Fibroblast of skin of abdomen (primary cell): ENCODE data around the gene ALDH1A1.
"Not testable (repeated sequence)": the region's sequence is repeated elsewhere in the genome, so short reads cannot be mapped to it uniquely, and the experiment has no call there.

Experiments
- DNase-seq: peaks from one replicate; pipeline ENCODE4 v3.0.0-alpha.2; 2013

Gene ALDH1A1

DNA sequence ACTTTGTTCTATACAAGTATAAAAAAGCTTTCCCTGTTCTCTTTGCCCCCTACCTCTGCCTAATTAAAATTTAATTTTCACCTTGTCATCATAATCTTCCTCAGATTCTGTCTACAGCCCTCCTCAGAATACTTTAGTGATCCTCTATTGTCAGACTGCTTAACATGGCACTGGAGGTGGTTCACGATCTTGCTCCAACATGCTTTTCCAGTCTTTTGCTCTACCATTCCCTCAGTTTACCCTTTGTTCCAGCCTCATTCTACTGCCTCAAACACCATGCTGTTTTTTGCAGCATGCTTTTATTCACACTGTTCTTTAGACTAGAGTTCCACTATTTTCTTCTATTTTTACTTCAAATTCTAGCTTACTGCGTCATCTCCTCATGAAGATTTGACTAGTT is 10.4 kb downstream of the ALDH1A1 start:
- DNase-seq = no peak

DNA sequence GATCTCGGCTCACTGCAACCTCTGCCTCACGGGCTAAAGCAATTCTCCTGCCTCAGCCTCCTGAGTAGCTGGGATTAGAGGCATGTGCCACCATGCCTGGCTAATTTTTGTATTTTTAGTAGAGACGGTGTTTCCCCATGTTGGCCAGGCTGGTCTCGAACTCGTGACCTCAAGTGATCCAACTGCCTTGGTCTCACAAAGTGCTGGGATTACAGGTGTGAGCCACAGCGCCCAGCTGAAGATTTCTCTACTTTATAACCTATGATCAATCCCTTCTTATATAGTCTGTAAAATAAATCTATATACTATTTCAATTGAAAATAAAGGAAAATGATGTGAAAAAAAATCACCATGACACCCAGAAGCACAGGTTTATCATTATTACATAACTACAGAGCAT is 13.3 kb downstream of the ALDH1A1 start:
- not testable (repeated sequence) for DNase-seq

DNA sequence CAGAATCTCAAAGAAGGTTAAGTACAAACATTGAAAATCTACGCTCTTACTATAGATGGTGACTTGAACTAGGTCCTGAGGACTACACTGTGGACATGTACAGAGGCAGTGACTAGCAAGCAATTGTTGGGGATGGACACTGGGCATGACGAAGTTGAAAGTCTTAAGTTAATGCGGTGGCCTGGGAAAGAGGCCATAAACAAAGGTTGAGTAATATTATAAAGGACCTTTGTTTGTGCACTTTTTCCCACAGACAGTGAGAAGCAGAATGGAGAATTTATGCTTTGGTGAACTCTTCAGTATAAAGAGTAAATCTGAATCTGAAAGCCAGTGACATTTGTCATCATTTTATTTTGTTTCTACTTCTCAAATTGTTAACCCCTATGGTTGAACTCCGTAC is 15.3 kb downstream of the ALDH1A1 start:
- DNase-seq = no peak

DNA sequence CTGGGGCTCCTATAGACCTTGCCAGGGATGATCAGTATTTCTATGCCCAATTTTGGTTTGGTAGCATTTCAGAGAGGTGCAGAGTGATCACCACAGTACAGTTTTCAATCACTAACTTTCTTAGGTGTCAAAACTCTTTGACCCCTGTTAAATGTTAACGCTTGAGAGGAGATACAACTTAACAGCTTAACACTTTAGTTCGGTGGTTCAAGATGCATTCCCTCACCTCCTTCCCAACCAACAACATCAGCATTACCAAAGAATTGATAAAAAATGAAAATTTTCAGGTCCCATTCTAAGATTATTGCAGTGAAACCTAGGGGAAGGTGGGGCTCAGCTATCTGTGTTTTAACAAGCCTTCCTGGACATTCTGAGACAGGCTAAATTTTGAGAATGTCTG is 16.2 kb downstream of the ALDH1A1 start:
- DNase-seq = no peak

DNA sequence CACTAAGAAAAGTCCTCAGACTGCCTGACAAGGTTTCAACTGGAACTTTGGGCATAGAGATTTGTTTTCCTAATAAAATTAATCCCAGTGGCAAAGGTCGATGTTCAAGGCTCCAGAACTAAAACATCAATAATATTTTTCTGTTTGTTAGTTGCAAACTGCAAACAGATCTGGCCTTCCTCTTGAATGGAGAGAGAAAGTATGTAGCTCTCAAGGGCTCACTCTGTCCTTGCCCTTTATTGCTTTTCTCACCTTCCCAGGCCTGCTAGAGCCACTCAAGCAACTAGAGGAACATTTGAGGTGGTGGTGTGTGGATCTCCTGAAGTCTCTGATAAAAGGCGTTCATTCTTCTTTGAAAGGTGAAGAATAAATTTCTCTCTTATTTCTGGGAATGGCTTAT is 16.6 kb downstream of the ALDH1A1 start:
- DNase-seq = no peak

DNA sequence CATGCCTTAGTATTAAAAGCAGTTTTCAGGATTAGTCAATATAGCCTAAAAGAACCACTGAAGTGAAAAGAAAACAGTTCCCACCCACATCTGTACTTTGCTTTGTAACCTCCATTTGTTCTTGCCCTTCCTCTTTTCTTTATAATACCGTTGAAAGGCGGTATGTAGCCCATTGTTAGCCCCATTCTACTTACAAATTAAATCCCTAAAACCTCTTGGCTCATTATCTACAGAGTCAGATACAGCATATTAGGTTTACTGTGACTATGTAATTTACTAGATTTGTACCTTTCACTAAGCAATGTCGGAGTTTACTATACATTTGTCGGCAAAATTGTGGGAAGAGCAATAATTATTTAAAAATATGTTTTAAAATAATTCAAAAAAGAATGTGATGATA is 17.3 kb downstream of the ALDH1A1 start:
- no peak for DNase-seq

DNA sequence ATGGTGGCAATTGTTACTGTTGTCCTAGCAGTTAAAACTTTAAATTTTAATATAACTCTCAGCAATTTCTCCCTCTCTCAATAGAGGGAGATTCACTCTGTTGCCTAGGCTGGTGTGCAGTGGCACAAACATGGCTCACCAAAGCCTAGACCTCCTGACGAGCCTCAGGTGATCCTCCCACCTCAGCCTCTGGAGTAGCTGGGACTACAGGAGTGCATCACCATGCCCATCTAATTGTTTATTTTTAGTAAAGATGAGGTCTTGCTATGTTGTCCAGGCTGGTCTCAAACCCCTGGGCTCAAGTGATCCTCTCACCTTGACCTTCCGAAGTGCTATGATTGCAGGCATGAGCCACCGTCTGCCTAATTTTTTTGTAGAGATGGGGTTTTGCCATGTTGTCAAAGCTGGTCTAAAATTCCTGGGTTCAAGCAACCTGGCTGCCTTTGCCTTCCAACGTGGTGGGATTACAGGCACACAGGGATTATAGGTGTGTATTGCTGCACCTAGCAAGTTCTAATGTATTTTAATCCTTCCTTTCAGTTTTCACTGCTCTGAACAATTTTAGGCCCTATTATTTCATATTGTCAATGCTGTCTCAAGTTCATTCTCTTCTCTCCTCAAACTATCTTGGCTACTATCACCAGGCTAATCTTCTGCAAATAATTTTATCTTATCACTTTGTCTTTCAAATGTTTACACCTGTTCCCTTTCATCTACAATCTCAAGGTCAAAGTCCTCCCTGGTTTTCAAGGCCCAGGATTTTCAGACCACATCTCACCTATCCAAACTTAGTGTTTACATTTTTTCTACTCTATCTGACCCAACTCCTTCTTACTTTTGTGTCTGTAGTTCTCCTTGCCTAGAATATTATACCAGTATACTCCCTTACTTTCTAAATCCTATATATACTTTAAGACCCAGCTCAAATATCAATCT is 18.9 kb downstream of the ALDH1A1 start:
- DNase-seq = no peak

DNA sequence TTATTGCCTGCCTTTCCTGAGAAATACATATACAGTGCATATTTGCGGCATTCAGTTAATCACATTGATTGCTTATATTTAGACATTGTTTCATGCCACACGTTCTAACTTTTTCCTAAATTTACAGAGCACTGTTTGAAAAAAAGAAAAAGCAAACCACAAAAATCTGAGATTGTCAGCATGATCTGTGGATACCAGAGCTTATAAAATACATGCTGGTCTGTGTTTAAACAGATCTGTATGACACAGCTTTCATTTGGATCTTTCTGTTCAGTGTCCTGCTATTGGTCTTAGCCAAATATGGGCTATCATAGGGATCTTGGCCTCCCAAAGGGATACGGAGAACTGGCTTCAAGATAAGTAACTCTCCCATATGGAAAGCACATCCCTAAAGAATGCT is 20.2 kb downstream of the ALDH1A1 start:
- DNase-seq = peak; percentile 79

DNA sequence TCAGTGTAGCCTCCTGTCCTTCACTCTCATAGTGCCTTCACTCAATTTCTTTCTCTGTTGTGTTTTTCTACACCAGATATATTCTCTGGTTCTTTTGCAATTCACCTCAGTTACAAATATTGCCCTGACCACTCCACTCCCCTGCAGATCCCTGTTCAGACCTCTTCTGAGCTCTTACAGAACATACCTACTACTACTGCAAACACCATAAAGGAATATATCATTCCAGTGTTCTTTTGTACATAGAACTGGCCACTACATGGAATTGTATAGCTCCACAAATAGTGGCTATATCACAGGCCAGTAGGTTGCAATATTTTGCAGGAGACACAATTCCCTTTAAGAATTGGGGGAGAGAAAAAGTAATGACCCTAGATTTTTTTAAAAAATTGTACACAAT is 21.0 kb downstream of the ALDH1A1 start:
- DNase-seq = no peak

DNA sequence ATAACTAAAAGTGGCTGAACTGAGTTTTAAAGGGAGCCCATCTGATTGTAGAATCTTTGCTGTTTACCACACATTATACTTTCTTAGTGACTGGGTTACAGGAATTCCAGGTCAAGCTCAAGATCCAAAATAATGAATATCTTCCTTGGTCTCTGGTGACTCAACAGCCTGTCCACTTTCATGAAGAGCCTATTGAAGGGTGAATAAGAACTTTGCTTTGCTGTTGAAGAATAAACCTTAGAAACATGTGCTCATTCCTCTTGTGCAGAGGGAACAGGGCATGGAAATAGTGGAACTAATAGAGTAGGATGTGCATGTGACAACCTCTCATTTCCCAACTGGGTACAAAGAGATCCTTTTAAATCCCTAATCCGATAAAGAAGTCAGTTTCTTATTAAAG is 21.4 kb downstream of the ALDH1A1 start:
- DNase-seq = no peak

DNA sequence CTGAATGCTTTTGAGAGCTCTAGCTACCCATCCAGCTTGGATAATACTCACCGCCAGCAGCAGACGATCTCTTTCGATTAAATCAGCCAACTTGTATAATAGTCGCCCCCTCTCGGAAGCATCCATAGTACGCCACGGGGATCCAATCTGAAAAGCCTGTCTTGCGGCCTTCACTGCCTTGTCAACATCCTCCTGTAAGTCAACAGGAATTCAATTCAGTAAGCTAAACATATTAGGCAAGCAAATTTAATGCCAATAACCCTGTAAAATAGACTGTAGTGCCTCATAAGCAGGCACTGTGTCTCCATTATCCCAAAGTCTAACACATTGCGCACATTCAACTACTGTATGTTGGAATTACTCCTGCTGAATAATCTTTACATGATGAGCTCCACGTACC is 22.0 kb downstream of the ALDH1A1 start:
- no peak for DNase-seq

DNA sequence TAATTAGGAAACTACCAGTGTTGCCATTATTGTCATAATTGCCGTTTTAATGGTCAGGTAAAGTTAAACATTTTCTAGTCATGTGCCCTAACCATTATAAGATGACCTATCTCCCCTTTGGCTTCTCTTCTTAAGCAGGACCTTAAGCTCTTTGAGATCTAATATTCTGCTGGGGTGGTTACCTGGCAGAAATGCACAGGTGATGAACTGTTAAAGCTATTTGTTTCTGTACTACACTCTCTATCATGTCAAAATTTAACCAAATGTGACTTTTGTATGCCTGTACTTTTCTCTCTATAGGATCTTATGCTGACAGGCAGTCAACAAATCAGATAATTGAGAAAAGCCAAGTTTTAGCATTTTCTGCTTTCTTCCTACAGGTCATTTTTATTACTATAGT is 23.3 kb downstream of the ALDH1A1 start:
- no peak for DNase-seq

DNA sequence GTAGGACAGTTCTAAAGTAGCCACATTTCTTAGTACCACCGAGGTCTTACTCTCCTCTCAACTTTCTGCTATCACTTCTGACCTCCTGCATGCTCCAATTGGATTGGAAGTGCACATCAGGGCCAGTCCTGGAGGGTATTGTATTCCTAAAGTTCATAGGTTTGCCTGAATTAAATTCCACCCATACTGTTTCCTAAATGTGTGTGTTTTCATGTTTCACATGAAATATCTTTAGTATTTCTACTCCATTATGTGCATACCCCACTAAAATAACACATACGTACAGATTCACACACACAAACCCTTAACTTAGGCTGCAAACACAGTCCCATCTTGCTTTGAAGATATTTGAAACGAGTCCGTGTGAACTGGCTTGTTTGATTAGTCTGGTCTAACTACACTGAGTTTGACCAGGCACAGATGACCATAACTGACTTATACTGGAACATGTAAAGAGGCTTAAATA is 24.8 kb downstream of the ALDH1A1 start:
- no peak for DNase-seq

DNA sequence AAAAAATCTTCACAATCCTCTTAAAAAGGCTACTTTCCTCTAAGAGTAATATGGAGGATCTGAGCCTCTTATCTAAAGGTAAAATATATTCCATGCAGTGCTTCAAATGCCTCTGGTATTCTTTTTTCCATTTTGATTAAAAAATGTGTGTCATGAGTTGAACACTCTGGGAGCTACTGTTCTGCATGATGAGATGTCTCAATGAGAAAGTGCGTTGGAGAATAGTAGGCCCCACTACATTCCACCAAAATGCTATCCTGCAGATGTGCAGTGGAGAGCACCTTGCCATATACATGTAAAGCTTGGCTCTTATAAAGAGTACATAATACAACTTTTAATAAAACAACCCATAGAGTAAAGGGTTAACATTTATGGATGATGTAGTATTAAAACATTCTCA is 26.3 kb downstream of the ALDH1A1 start:
- no peak for DNase-seq

DNA sequence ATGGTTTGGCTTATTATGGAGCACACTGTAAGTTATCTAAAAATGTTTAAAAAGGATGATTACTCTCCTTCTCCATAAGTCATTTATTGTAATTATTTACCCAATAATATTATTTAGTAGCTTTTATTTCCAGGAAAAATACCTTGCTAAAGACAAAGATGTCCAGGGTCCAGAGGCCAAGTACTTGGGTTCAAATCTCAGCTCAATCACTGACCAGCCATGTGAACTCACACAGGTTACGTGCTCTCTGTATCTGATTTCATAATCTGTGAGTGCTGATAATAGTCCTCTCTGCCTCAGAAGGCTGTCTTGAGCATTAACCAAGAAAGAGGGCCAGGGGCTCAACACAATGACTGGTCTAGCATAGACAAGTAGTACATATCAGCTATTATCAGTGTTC is 27.0 kb downstream of the ALDH1A1 start:
- no peak for DNase-seq

DNA sequence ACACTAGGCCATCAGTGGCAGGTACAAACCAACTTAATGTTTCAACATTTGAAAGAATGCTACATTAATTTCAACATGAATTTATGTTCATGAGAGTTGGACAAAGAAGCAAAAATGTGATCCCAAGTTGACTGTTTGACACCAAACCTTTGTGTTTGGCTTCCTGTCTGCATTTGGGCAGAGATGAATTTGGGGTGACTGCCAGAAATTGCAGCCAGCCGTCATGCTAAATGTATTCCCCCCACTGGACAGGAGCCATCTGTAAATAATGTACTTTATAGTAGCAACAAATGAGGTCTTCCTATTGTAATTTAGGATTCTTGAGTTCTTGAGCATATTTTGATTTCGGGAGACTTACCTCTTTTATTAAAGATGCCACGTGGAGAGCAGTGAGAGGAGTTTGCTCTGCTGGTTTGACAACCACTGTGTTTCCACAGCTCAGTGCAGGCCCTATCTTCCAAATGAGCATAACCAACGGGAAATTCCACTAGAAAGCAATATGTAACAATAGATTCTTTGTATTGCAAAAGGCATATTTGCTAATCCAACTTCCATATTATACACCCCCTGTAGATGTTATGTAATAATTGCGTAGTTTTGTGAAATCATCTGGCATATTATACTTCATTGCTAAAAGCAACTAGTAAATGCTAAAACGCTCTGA is 27.6 kb downstream of the ALDH1A1 start:
- peak; percentile 2 for DNase-seq

DNA sequence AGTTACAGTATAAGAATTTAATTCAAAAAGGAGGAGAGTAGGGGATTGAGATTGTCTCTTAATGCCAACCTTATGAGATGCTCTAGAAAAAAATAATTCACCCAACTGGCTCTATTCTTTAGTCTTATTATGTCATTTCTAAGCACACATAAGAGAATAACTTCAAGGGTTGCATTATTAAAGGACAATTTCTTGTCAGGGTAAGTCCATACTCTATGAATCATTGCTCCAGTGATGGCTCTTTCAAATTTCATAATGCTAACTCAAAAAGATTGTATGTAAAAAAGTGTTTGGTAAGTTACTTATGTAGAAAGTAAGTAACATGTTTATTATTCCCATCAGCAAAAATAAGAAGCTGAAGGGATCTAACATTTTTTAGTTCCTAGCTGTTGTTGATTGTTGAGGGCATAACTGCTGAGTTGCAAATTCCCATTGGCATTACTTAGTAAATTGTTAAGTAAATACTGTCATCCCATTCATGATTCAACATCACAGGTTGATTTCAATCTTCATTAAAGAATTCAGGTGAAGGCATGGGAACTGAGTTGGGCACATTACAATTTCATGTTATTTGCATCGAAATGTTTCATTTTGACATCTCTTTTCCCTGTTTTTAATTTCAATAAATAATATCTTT is 28.6 kb downstream of the ALDH1A1 start:
- no peak for DNase-seq

DNA sequence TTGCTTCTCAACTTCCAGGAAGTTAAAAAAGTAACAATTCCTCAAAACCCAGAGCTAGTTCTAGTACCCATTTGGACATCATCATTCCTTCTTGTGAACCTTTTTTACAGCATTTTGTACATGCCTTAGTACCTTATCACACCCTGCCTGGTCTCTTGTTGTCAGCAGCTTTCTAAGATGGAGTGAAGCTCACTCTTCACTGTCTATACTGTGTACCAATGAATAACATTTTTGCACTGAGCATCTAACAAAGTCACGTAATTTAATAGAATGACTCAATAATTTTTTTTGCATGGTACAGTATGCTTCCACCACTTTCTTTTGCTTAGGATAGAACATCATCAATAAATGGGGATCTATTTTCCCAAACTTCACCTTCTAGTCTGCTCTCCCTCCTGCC is 29.8 kb downstream of the ALDH1A1 start:
- DNase-seq = no peak

DNA sequence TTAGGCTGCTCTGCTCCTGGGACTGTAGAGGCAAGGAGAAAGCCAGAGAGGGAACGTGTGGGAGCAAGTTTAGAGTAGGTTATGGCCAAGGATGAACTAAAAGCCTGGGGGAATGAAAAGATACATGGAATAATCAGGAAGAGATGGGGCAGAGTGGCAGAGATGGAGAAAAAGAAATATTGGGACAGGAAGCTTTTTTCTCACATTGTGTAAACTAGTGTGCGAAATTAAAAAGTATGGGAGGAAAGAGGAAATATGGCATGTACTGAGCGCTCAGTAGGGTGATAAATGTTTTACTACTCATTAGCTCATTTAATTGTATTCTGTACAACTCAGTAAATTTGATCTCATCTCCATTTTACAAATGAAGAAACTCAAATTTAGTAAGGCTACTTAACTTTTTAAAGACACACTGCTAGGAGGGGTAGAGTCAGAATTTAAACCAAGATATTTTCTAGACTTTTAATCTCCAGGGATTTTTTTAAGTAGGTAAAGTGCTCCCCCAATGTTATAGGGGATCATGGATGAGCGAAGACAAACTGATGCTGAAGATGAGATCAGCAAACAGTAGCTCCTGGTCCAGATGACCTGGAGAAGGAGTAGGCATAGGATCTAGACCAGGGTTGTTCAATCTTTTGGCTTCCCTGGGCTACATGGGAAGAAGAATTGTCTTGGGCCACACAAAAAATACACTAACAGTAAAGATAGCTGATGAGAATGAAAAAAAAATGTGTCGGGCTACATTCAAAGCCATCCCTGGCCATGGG is 30.8 kb downstream of the ALDH1A1 start:
- DNase-seq = no peak

DNA sequence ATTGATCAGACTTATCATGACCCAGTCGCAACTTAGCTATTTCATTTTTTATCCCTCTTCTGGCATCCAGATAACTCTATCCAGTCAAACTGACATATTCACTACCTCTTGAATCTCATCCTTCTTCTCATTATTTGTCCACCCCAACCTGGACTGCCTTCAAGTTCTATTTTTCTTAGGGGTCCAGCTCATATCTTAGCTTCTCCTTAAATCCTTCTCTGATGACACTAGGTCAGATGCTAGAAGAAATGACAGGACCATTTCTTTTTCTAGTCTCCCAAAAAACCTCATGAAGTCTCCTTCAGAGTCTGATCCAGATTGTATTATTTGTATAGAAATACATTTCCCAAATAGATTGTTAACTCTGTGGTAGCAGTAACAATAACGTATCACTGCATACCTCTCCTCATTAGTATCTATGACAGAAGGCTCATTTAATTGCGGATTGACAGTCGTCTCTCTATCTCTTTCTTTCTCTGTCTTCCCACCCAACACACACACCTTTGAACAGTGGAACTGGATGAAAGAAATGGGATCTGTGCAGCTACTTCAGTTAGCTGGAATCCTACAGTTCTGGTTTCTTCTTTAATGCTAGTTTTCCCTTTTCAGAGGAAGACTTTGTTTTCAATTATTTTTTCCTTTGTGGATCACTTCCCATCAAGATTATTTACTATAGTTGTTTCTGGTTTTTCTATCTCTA is 33.5 kb downstream of the ALDH1A1 start:
- no peak for DNase-seq

DNA sequence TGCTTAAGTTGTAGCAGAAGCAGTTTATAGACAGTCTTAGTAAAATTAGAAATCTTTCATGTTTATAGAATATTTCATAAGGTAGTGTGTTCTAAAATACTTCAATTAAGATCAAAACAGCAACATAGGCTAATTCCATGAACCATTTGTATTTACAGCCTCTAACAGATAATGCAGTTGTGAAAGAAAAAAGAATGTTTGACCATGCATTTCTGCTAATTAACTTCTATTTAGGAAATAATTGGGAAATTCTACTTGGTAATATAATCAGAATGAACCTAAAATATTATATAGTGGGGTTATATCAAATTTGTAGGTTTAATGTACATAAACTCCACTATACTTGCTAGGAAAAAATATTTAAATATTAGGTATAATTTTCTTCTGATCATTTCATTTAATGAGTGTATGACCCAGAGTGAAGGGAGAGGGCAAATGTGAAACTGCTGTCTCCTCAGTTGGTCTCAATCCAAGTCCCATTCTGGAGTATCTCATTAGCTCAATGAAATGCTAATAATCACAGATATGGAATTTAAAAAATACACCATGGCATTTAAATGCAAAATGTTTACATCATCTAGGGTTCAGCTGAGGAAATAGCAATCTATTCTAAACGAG is 34.9 kb downstream of the ALDH1A1 start:
- DNase-seq = no peak

DNA sequence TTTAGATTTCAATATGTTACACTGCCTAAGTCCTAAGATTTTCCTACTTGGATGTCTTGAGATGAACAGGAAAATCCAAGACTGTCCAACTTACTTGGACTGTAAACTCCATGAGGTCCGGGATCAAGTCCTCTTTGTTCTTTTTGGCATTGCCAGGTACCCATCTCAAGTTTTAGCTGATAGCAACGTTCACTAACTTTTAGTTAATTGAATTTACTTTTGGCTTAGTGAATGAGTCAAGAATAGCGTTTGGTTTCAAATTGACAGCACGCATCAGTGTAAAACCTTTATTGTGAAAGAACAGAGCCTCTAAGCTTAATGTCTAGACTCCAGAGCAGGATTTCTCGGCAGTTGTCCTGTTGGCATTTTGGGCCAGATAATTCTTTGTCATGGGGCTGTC is 37.2 kb downstream of the ALDH1A1 start:
- DNase-seq = no peak
